GM21529 (cell line): ENCODE data around the gene CHURC1.
"Not testable (repeated sequence)": the region's sequence is repeated elsewhere in the genome, so short reads cannot be mapped to it uniquely, and the experiment has no call there.

Source experiments
- ATAC-seq: cut with Tn5 transposase; IDR thresholded peaks from one replicate; pipeline ENCODE4 v1.9.1; 2021; ENCODE audit not compliant: unreplicated experiment

Gene CHURC1

DNA sequence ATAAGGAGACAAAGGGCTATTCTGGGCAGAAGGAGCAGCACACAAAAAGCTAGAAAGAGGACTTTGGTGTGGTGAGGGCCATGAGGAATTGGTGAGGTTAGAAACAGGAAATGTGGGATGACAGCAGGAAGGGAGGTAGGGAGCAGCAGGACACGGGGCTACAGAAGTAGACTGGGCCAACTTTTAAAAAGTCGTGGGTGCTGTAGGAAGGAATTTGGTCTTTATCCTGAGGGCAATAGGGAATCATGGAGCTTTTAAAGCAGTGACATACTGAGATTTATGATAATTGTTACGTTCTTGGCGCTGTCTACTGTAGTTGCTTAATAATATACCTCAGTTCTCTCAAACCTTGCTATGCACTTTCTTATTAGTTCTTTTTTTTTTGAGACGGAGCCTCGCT is 8.2 kb upstream of the CHURC1 start:
- no peak for ATAC-seq

DNA sequence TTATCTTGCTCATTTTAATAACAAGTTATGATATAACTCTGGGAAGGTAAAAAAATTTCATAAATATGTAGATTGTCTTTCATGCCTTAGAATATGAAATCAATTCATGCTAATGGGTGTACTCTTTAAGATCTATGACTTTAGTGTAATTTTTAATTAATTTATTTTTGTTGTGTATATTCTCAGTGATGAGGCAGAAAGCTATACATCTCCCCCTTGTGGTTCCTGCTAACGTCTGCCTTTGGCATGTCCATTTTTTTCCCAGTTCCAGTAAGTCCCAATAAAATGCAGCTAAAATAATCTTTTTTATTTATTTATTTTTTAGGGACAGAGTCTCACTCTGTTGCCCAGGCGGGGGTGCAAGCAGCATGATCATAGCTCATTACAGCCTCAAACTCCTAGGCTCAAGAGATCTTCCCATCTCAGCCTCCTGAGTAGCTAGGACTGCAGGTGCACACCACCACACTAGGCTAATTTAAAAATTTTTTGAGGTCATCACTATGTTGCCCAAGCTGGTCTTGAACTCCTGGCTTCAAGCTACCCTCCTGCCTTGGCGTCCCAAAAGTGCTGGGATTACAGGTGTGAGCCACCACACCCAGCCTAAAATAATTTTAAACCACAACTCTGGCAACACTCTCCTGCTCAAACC is 3.3 kb upstream of the CHURC1 start:
- no peak for ATAC-seq

DNA sequence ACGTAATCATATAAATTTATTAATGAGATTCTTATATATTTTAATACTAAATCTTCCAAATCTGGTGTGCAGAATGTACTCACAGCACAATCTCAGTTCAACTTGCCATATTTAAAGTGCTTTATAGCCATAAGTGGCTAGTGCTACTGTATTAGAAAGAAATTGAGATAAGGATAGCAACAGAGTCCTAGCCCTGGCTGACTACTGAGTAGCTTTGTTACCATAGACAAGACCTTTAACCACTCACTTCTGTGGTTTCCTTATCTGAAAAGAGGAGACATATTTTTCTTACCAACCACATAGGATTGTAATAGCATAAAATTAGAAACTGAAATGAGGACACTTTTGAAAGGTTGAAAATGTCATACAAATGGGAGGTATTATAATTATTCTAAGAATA is 2.0 kb upstream of the CHURC1 start:
- ATAC-seq: no peak

DNA sequence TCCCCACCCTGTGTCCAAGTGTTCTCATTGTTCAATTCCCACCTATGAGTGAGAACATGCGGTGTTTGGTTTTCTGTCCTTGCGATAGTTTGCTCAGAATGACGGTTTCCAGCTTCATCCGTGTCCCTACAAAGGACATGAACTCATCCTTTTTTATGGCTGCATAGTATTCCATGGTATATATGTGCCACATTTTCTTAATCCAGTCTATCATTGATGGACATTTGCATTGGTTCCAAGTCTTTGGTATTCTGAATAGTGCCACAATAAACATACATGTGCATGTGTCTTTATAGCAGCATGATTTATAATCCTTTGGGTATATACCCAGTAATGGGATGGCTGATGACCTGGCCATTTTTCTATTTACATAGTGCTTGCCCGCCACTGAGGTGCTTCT is 778 bp upstream of the CHURC1 start:
- not testable (repeated sequence) for ATAC-seq

DNA sequence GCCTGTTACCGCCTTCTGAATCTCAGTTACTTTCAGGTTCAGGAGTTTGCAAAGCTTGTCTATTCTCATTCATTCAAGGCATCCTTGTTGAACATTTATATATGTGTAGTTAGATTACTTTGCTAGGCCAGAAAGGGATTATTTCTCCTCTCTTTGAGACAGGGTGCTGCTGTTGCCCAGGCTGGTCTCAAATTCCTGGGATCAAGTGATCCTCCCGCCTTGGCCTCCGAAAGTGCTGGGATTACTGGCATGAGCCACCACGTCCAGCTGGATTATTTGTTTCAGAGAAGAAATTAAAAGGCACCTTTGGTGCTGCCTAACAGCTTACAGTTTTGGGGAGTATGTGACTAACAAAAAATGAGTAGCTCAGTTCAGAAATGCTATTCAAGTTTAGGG is 772 bp downstream of the CHURC1 start:
- no peak for ATAC-seq

DNA sequence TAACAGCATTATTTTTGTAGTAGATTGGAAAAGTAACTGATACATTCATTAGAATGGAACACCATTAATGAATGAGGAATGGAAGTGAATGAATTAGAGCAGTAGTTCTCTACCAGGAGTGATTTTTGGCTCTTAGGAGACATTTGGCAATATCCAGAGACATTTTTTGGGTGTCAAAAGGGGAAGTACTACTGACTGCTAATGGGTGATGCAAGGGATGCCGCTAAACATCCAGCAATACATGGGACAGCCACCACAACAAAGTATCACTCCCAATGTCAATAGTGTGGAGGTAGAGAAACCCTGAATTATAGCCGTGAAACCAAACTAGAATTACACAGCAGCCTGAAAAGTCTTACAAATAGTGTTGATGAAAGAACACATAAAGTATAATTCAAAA is 1.5 kb downstream of the CHURC1 start:
- no peak for ATAC-seq

DNA sequence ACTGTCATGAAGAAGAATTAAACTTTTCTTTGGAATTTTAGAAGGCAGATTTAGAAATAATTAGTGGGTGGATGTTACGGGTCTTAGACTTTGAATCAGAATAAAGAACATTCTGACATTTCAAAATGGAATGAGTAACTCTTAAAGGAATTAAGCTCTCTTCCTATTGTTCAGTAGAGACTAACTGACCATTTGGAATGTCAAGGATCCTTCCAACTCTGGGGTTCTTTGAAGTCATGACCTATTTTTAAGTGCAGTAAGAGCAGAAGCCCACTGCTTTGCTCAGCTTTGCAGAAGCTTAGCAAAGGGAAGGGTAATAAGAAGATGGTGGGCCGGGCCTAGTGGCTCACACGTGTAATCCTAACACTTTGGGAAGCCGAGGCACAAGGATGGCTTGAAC is 4.0 kb downstream of the CHURC1 start:
- ATAC-seq: no peak

DNA sequence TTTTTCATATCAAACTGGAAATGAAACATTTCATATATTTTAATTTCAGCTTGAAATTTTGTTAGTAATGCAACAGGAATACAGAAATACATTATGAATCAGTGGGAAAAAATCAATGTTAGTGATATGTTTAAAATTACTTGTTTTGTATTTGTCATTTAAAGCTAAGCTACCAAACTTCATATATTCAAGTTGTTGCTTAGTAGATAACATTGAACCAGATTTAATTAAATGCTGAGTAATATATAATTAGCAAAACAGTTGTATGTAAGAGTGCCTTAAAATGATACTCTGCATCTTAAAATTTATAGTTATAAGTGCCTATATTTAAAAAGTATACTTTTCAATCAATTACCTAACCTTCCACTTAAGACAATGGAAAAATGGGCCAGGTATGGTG is 5.0 kb downstream of the CHURC1 start:
- ATAC-seq: no peak

DNA sequence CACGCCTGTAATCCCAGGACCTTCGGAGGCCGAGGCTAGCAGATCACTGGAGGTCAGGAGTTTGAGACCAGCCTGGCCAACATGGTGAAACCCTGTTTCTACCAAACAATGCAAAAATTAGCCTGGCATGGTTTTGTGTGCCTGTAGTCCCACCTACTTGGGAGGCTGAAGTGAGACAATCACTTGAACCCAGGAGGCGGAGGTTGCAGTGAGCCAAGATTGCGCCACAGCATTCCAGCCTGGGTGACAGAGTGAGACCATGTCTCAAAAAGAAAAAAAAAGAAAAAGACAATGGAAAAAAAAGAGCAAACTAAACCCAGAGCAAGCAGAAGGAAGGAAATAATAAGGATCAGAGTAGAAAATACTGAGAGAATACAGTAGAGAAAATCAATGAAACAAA is 5.4 kb downstream of the CHURC1 start:
- no peak for ATAC-seq

DNA sequence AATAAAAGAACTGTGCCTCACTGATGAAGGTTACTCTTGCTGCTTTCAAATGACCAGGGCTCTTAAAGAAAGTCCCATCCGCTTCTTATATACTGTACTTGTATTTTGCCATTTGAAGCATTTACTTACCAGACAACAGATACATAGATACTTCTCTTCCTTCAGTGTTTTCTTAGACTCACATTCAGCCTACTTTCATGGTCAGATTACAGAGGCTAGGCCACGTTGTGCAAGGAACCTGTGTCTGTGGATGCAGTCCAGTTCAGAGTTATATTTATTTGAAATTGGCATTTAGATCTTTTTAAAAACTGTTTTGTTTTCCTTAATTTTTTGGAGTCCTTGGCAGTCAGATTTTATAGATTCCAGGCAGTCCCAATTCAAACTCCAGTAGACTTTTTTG is 6.2 kb downstream of the CHURC1 start:
- no peak for ATAC-seq

DNA sequence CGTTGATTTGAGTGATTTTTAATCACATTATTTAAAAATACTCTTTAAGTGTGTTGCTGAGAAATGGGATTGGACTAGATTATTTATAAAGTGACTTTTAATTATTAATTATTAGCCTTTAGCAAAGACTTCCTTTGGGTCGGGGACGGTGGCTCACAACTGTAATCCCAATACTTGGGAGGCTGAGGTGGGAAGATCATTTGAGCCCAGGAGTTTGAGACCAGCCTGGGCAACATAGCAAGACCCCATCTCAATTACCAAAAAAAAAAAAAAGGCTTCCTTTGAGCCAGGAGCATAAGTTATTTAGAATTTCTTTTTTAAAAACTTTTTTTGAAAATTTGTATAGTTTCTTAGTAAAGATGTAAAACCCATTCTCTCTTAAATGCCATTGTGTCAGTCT is 8.8 kb downstream of the CHURC1 start:
- no peak for ATAC-seq

DNA sequence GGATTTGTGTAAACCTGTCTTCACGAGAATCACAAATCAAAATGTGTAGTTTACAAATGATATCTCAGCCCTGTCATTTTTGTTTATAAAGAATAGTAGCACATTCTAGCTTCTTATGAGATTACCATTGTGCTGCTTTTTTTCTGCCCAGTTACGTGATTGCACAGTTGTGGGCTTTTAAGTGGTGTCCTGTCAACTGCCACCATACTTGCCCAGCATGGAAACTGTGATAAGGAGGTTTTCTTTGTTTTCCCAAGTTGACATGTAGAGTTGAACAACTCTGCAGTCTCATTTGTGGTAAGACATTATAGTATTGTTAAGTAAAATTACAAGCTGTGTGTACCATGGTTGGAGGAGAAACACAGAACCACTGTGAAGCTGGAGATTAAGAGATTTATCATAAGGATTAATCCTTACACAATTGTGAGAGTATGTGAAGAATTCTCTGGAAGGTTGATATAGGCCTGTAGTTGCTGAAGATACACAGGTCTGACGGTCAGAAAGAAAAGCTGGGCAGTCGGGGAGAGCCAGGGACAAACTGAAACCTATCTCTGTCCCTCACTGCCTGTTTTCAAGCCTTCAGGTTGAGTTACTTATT is 12.2 kb downstream of the CHURC1 start:
- no peak for ATAC-seq

DNA sequence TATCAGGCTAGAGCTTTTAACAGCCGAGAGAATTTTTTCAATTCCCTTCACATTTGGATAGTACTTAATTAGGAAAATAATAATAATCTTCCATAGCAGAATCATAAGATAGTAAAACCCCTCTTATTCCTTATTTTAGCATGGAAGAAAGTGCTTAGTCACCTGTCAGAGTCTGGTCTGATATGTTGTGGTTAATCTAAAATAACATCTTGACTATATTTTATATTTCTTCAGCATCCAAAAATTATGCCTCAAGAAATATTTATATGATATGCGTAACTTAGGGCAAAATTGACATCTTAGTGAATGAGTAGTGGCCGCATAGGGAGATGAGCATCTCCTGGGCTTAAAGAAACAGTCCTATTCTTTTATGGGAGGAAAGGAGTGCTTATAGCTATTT is 12.8 kb downstream of the CHURC1 start:
- no peak for ATAC-seq

DNA sequence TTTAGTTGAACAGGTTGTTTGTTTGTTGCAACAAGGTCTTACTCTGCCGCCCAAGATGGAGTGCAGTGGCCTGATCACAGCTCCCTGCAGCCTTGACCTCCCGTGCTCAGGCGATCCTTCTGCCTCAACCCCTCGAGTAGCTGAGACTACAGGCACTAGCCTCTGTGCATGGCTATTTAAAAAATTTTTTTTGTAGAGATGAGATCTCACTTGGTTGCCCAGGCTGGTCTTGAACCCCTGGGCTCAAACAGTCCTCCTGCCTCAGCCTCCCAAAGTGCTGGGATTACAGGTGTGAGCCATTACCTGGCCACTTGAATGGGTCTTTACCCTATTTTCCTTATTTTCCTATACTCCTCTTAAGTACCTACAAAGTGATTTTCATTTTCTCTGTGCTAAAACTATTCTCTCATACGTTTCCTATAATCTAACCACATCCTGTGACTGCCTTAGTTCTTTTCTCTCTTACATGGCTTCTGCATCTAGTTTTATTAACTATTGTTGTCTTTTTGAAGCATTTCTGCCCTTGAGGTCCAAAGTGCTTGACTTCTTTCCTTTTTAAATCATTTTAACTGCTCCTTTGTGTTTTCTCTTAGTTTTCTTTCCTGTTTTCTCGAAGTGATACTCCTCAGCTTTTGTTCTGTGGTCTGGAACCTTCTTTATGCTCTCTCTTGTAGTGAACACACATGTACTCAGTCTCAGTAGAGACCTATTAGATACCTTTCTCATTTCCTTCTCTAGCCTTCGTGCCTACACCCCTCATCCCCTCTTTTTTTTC is 14.2 kb downstream of the CHURC1 start:
- peak; percentile 89 for ATAC-seq

DNA sequence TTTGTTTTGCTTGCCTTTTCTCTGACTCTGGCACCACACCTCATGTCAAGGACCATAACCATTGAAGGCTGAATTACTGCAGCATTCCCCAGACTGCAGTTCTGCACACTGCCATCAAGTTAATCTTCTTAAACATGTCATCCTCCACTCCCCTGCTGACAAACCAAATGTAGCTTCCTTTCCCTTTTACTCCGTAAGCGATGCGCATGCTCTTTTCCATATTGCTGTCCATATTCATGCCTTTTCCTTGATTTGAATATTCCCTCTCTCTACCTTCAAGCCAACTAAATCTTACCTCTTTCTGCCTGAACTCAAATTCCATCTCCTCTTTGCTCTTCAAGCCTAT is 14.7 kb downstream of the CHURC1 start:
- ATAC-seq: no peak

DNA sequence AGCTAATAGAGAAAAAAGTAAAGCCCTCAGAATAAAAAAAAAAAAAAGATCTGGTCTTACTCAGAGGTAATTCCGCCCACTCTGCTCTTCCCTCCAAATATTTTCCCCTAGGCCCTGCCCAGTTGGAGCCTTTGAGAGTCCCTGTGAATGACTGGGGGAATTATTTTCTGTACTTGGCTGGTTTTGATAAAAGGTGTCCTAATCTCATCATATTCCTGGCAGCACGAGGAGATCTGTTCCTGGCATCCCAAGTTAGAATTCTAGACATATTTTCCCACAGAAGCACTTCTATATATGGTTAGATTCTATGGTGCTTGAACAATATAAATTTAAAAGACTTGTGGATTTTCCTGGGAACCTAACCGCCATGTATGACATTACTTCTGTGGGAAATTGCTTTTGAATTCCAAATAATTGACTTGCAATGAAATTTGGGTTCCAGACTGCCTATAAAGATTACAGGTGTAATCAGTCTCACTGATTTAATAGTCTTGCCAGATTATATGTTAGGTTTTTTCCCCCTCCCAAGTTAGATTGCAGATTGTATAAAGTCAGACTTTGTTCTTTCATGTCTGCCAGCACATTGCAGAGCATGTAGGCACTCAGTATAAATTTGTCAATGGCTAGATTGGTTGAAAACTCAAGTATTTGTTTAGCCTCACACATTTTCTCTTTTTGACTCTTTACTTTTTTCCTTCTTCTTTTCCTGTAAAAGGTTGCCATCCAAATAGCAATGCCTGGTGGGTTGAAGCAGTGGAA is 16.0 kb downstream of the CHURC1 start:
- ATAC-seq: no peak

DNA sequence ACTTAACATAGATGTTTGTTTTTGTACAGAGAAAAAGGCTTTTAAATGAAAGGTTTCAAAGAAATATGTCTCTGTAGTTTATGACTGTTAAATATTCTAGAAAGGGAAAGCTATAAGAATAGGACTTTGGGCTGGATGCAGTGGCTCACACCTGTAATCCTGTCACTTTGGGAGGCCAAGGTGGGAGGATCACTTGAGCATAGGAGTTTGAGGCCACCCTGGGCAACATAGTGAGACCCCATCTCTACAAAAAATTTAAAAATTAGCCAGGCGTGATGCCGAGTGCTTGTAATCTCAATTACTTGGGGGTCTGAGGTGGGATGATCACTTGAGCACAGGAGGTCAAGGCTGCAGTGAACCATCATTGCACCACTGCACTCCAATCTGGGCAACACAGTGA is 16.9 kb downstream of the CHURC1 start:
- ATAC-seq: no peak

DNA sequence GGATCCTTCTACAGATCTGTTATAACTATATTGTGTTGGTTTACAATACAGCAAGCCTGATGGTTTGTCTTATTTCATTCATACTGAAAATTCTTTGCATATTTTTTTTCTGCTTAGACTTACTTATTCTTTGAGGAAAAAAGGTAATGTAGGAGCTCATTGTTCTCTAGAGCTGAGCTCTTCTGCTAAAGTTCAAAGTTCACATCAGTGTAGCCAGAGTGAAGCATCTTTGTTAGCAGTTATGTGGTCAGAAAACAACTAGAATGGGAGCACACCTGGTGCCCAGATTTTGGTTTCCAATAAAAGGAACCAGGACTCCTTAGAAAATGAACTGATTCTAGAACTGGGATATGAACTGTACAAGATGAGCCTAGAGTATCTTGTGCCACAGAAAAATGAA is 18.0 kb downstream of the CHURC1 start:
- no peak for ATAC-seq

DNA sequence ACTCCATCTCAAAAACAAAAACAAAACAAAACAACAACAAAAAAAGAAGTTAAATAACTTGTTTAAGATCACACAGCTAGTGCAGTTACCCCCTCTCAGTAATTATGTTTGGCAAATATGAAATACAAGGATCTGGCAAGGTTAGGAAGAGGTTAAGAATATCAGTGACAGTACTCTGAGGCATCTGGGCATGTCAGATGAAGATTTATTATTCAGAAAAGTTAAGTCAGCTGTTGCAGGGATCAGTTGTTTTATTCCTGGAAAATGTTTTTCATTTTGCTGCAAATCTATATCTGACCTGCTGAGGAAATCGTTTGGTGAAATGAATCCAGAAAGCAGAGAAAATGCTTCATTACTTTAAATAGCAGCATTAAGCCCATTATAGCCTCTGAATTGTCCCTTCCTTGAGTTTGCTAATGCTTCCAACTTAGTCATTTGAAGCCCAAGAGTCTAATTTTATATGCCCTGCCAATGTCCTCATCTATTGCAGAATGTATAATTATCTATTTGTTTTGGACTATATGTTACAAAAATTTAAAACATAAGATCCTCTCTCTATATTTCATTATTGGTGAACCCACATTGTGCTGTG is 20.2 kb downstream of the CHURC1 start:
- no peak for ATAC-seq

DNA sequence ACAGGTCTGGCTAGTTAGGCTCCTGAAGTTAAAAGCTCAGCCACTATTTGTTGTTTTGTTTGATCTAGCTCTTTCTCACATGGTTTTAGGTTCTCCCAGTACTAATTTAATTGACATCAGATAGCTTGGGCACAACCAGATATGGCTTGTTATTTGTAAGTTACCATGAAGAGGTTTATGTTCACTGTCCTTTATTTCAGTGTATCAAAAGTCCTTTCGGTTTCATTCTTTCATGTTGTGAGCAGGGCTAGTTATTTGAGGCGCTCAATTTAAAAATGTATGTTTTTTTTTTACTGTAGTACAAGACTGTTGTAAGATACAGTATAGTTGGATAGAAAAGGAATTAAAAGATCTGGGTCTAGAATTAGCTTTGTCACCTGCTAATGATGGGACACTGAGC is 21.3 kb downstream of the CHURC1 start:
- no peak for ATAC-seq

DNA sequence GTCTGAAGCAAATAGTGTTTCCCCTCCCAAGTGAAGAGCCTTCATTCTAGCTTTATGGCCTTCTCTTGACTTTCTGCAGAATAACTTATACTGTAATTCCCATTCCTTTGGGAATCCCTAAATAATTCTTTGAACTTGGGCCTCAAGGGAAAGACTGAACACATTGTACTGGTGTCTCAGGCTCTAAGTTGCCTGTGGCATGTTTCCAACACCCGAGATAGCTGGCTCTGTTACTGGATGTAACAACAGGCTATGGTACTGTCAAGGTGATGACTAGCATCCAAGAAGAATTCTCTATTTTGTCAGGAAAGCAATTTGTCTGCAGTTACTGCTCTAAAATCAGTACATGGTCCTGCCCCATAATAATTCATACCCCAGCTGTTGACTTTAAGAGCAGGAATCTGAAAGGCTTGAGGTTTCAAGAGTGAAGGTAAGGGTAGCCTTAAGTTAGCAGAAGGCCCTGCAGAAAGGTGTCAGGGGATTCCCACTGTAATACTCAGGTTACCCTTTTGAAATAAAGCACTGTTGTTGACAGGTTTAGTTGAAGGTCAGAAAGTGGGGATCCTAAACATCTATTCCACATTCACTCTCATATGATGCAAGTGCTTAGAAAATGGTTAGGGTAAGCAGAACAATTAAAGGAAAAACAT is 23.0 kb downstream of the CHURC1 start:
- ATAC-seq: no peak
